Measurements from ENCODE around the gene ROBO4.
A peak's percentile ranks its signal among the peaks of the same experiment; 100 is the strongest.

ROBO4 gene

GRCh38 chr11:124897674-124898262 is at the start of gene ROBO4:
ROBO4 (minus strand) TSS chr11:124897865; CDS start chr11:124897795, 70 bp downstream.
- DNase-seq = no peak

- DNase-seq = no peak
Observed at GRCh38 chr11:124946735-124947141, 49.1 kb upstream of the ROBO4 start.

- no peak for DNase-seq
Observed at GRCh38 chr11:124945826-124946225, 48.2 kb upstream of the ROBO4 start.

GRCh38 chr11:124944565-124944964 is 46.9 kb upstream of the ROBO4 start:
- DNase-seq = no peak

GRCh38 chr11:124943741-124944140 is 46.1 kb upstream of the ROBO4 start:
- no peak for DNase-seq

GRCh38 chr11:124943254-124943616 is 45.6 kb upstream of the ROBO4 start:
- DNase-seq = no peak

GRCh38 chr11:124942466-124943253 is 45.0 kb upstream of the ROBO4 start:
- DNase-seq = no peak

- DNase-seq = no peak
Observed at GRCh38 chr11:124941703-124942102, 44.0 kb upstream of the ROBO4 start.

- DNase-seq = no peak
Observed at GRCh38 chr11:124938970-124939369, 41.3 kb upstream of the ROBO4 start.

GRCh38 chr11:124938206-124938765 is 40.6 kb upstream of the ROBO4 start:
- no peak for DNase-seq

GRCh38 chr11:124937336-124937935 is 39.8 kb upstream of the ROBO4 start:
- no peak for DNase-seq

GRCh38 chr11:124935548-124936514 is 38.2 kb upstream of the ROBO4 start, which contains the start of gene HEPACAM:
HEPACAM (minus strand) TSS chr11:124936047; CDS start chr11:124936006, 41 bp downstream.
- no peak for DNase-seq

GRCh38 chr11:124934862-124935547 is 37.3 kb upstream of the ROBO4 start:
- no peak for DNase-seq

GRCh38 chr11:124930799-124931198 is 33.1 kb upstream of the ROBO4 start:
- no peak for DNase-seq

GRCh38 chr11:124928942-124929665 is 31.4 kb upstream of the ROBO4 start:
- no peak for DNase-seq

GRCh38 chr11:124923296-124923695 is 25.6 kb upstream of the ROBO4 start:
- DNase-seq = no peak

- no peak for DNase-seq
Observed at GRCh38 chr11:124922831-124923230, 25.2 kb upstream of the ROBO4 start.

GRCh38 chr11:124920870-124921609 is 23.4 kb upstream of the ROBO4 start:
- DNase-seq = peak; percentile 81

- DNase-seq = no peak
Observed at GRCh38 chr11:124920356-124920755, 22.7 kb upstream of the ROBO4 start.

GRCh38 chr11:124919898-124920297 is 22.2 kb upstream of the ROBO4 start:
- no peak for DNase-seq

Data from activated CD4-positive, alpha-beta T cell treated with anti-CD3 and anti-CD28 coated beads for 48 hours (primary cell).